Measurements from ENCODE around the gene LRRC7. TPM values are rescaled to one million over a fixed set of nuclear protein-coding genes. Genes with fewer than 3 reads are reported as not detected.
A peak's percentile ranks its signal among the peaks of the same experiment; 100 is the strongest.

Gene LRRC7
- total and polyA plus RNA-seq, 9 donors = 0.01 to 0.45 (median 0.13) TPM; not detected in 4

DNA sequence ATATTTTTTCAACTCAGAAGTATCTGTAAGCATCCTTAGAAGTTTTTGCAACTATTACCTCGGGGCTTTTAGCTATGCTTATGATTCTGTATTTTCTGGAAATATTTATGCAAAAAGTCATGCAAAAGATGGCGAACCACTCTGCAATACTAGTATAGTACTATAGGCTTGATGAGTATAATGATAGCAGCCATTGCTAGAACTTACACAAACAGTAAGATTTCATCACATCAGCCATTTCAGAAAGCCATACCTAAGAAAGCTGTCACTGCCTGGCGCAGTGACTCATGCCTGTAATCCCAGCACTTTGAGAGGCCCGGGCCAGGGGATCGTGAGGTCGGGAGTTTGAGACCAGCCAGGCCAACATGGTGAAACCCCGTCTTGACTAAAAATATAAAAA is 227.1 kb downstream of the LRRC7 start:
- Histone ChIP-seq H3K4me1 (ENCODE audit: insufficient read depth) (no peaks in the 10 kb centered on the region), H3K9me3 (no peaks in the 10 kb centered on the region), H3K27me3 (no peaks in the 10 kb centered on the region), H3K4me3 (no peak overlapping the region), H3K27ac (no peak overlapping the region), H3K36me3 (no peaks in the 10 kb centered on the region)
- 89 to 92% (median 89%) methylated on average over 7 of the region's 7 CpGs for WGBS, 3 donors
- intact Hi-C loops (cut with DNase I) = no loop called here
- TF ChIP-seq EP300 (IDR thresholded peaks at IDR 0.05) (no peak), POLR2A (IDR thresholded peaks at IDR 0.05) (no peak)
- TF ChIP-seq, protein P1, sequence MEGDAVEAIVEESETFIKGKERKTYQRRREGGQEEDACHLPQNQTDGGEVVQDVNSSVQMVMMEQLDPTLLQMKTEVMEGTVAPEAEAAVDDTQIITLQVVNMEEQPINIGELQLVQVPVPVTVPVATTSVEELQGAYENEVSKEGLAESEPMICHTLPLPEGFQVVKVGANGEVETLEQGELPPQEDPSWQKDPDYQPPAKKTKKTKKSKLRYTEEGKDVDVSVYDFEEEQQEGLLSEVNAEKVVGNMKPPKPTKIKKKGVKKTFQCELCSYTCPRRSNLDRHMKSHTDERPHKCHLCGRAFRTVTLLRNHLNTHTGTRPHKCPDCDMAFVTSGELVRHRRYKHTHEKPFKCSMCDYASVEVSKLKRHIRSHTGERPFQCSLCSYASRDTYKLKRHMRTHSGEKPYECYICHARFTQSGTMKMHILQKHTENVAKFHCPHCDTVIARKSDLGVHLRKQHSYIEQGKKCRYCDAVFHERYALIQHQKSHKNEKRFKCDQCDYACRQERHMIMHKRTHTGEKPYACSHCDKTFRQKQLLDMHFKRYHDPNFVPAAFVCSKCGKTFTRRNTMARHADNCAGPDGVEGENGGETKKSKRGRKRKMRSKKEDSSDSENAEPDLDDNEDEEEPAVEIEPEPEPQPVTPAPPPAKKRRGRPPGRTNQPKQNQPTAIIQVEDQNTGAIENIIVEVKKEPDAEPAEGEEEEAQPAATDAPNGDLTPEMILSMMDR (IDR thresholded peaks at IDR 0.05) = no peak
- DNase-seq = no peak

DNA sequence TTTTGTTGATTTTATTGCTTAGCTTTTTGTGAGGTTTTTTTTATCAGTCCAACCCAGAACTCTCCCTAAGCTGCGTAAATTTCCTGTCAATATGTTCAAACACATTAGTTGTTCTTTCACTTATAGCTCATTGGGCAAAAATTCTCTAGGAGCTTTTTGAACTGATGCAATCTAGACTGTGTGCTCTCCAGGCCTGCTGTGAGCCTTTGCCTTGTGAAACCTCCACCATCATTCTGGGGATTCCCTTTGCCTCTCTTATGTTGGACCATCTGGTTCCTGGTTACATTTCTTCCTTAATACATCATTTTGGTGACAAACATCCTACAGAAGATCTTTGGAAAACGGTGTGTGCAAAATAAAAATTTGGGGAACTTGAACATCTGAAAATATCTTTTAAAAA is 247.2 kb downstream of the LRRC7 start:
- intact Hi-C loops (cut with DNase I) = no loop called here

DNA sequence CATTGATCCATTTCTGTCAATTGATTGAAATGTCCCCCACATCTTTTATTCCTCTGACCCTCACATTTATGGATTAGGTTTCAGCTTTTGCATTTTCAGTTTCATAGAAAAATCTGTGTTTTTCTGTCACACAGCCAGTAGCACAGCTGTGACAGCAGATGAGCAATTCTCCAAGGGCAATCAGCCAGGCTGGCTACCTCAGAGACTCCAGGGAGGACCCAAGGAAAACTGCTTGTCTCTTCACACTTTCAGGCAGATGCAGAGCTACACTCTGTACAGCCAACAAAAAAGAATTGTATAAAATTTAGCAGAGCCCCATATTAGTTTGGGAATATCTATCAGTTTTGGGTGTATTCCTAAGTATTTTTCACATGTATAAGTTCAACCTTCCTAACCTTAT is 257.2 kb downstream of the LRRC7 start:
- no peaks in the 10 kb centered on the region for H3K9me3 ChIP-seq

More for the DNA sequence above, 247.2 kb downstream of the LRRC7 start:
- Histone ChIP-seq H3K9me3 (no peaks in the 10 kb centered on the region), H3K36me3 (no peaks in the 10 kb centered on the region), H3K4me1 (ENCODE audit: insufficient read depth) (no peaks in the 10 kb centered on the region), H3K4me3 (no peak overlapping the region), H3K27me3 (no peaks in the 10 kb centered on the region), H3K27ac (no peak overlapping the region)
- TF ChIP-seq EP300 (IDR thresholded peaks at IDR 0.05) = no peak
- TF ChIP-seq, protein P1 (IDR thresholded peaks at IDR 0.05) = no peak
- no peak for TF ChIP-seq POLR2A (IDR thresholded peaks at IDR 0.05)
- DNase-seq = no peak
- WGBS, 3 donors = 73 to 87% (median 74%) methylated on average over 2 of the region's 2 CpGs

DNA sequence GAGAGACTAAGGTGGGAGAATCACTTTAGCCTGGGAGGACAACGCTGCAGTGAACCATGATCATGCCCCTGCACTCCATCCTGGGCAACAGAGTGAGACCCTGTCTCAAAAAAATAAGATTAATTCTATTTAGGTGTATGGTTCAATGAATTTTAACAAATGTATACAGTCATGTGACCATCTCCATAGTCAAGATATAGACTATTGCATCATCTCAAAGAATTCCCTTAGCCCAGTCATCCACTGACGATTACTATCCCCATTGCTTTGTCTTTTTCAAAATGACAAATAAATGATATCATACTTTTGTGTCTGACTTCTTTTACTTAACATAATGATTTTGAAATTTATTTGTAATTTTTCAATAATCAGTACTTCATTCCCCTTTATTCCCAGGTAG is 260.0 kb downstream of the LRRC7 start:
- no peak overlapping the region for H3K4me3 ChIP-seq
- no peak for DNase-seq
- H3K36me3 ChIP-seq = no peaks in the 10 kb centered on the region
- H3K4me1 ChIP-seq (ENCODE audit: insufficient read depth) = no peaks in the 10 kb centered on the region
- peaks cover 2% of the 10 kb centered on the region for H3K27me3 ChIP-seq
- no peak for TF ChIP-seq POLR2A (IDR thresholded peaks at IDR 0.05)
- no peak for TF ChIP-seq EP300 (IDR thresholded peaks at IDR 0.05)
- TF ChIP-seq, protein P1 (IDR thresholded peaks at IDR 0.05) = no peak
- intact Hi-C loops (cut with DNase I) = no loop called here
- no peak overlapping the region for H3K27ac ChIP-seq
- WGBS, 3 donors = 86 to 94% (median 86%) methylated on average over 2 of the region's 2 CpGs
- H3K9me3 ChIP-seq = no peaks in the 10 kb centered on the region

More for the DNA sequence above, 257.2 kb downstream of the LRRC7 start:
- intact Hi-C loops (cut with DNase I) = no loop called here
- no peaks in the 10 kb centered on the region for H3K4me1 ChIP-seq (ENCODE audit: insufficient read depth)
- DNase-seq = peak in 1 of 5 donors; percentile 9
- no peak for TF ChIP-seq POLR2A (IDR thresholded peaks at IDR 0.05)
- no peak for TF ChIP-seq EP300 (IDR thresholded peaks at IDR 0.05)
- TF ChIP-seq, protein P1 (IDR thresholded peaks at IDR 0.05) = no peak
- H3K36me3 ChIP-seq = no peaks in the 10 kb centered on the region
- no peak overlapping the region for H3K27ac ChIP-seq
- H3K4me3 ChIP-seq = no peak overlapping the region
- H3K27me3 ChIP-seq = peaks cover 2% of the 10 kb centered on the region

All from ovary (tissue), 9 donors.